KG1 (cell line): ENCODE measurements around the gene CD109.
A peak's percentile ranks its signal among the peaks of the same experiment; 100 is the strongest.
"Not testable (repeated sequence)": the region's sequence is repeated elsewhere in the genome, so short reads cannot be mapped to it uniquely, and the experiment has no call there.

Source experiments
- DNase-seq: peaks from one replicate; lab custom pipeline; 2025; lab: John Stamatoyannopoulos, UW

Gene CD109

GRCh38 chr6:73791336-73791735 lies 95.3 kb downstream of the CD109 start:
- no peak for DNase-seq

- DNase-seq = no peak
Measured at GRCh38 chr6:73792738-73793137, 96.7 kb downstream of the CD109 start.

GRCh38 chr6:73796881-73797280 lies 100.9 kb downstream of the CD109 start:
- no peak for DNase-seq

GRCh38 chr6:73797861-73798260 lies 101.9 kb downstream of the CD109 start:
- no peak for DNase-seq

- no peak for DNase-seq
Measured at GRCh38 chr6:73798592-73798991, 102.6 kb downstream of the CD109 start.

DNA sequence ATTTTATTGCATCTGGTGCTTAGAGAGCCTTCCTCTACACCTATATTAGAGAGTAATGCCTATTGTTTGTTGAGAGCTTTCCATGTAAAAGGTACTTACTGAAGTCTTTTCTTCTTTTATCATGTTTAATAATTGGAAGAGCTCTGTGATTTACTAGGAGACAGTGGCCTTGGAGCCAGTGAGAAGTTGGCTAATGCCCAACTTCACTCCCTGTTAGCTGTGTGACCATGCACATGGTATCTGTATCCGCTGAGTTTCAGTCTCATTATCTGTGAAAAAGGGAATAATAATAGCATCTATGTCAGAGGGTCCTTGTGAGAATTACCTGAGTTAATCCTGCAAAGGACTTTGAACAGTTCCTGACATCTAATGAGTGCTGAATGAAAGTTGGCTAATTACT lies 105.0 kb downstream of the CD109 start:
- no peak for DNase-seq

DNA sequence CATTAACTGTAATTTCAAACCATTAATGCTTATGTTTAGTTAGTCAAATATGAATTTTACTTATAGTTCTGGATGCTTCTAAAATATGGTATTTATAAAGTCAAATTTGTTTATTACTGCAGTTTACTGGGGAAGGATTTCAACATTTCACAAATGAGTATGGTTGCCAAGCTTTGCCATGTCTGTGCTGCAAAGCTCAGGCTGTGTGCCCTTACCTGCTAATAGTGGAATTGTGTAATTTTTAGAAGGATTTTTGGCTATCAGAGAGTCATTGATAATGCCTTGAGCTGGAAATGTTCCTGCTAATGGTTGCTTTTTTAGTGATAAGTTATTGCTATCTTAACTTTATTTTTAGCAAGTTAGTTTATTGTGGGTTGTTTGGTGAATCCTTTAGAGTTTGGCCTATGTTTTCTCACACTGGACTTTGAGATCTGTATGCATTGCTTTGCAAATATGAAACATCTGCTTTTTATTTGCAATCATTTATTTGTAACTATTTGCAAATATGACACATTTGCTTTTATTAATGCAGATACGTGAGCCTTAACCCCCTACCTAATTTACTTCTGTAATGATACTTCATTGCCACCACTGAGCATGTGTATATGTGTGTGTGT lies 105.8 kb downstream of the CD109 start:
- no peak for DNase-seq

GRCh38 chr6:73802366-73802765 lies 106.4 kb downstream of the CD109 start:
- no peak for DNase-seq

DNA sequence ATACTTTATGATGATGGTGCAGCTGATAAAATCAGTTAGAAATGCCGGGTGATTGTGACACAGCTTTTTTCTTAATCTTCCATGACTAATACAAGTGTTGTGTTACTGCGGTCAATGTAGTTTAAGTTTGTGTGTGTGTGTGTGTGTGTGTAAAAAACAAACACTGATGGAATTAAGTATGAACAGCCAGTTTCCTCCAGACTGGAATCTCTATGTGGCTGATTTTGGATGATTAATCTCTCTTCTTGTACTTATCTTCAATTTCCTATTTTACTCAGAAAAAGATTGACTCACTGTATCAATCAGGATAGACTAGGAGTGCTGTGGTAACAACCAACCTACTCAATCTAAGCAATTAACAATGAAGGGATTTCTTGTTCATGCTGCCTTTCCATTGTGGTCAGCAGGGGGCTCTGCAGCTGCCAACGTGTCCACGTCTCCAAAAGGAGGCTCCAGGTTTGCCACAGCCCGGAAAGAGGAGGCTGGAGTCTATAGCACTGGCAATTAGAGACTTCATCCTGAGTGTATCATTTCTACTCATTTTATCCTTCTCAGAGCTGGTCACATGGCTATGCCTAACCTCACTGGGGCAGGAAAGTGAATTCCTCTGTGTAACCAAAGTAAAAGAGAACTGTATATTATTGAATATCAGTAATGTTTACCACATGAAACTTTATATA lies 107.7 kb downstream of the CD109 start:
- no peak for DNase-seq

DNA sequence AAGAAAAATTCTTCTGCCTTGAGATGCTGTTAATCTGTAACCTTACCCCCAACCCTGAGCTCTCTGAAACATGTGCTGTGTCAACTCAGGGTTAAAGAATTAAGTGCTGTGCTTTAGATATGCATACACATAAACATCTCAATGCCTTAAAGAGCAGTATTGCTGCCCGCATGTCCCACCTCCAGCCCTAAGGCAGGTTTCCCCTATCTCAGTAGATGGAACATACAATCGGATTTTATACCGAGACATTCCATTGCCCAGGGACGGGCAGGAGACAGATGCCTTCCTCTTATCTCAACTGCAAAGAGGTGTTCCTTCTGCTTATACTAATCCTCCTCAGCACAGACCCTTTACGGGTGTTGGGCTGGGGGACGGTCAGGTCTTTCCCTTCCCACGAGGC lies 109.2 kb downstream of the CD109 start:
- DNase-seq = not testable (repeated sequence)

DNA sequence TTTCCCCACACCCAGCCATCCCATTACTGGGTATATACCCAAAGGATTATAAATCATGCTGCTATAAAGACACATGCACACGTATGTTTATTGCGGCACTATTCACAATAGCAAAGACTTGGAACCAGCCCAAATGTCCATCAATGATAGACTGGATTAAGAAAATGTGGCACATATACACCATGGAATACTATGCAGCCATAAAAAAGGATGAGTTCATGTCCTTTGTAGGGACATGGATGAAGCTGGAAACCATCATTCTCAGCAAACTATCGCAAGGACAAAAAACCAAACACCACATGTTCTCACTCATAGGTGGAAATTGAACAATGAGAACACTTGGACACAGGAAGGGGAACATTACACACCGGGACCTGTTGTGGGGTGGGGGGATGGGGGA lies 110.0 kb downstream of the CD109 start:
- DNase-seq = not testable (repeated sequence)

DNA sequence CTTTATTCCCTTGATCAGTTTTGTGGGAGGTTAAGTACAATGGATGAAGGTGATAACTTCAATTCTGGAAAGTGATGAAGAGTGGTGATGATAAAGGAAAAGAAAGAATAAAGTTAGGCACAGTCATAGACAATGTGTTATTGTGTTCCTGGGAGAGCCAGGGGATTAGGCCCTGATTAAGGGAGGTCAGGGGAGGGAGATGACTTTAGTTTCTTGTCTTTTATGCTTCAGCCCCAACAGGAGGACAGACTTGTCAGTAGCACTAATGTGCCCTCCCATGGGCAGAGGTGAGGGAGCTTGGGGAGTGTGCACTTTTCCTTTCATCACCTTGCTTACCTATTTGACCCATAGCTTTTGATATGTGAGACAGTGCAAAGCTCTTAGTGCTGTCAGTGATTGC lies 115.7 kb downstream of the CD109 start:
- DNase-seq = no peak

- DNase-seq = no peak
Measured at GRCh38 chr6:73817253-73817652, 121.2 kb downstream of the CD109 start.

GRCh38 chr6:73823046-73823735 lies 127.2 kb downstream of the CD109 start:
- DNase-seq = no peak

GRCh38 chr6:73823832-73824231 lies 127.8 kb downstream of the CD109 start:
- no peak for DNase-seq

DNA sequence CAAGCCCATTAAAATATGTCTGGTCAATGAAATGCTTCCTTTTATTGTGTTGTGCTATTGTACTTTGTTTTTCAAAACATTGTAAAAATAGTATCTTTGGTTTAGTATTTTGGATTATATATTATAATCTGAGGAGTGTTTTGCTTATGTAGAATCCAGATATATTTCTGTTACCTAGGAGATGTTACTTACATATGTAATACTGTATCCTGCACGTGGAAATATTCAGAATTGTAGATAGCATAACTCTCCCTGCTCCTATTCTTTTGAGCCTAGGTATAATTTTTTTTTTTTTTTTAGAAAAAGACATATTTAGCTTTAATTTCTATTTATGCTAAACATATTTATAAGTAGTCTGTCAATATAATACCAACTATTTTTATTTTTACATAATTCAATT lies 130.6 kb downstream of the CD109 start:
- DNase-seq = no peak

DNA sequence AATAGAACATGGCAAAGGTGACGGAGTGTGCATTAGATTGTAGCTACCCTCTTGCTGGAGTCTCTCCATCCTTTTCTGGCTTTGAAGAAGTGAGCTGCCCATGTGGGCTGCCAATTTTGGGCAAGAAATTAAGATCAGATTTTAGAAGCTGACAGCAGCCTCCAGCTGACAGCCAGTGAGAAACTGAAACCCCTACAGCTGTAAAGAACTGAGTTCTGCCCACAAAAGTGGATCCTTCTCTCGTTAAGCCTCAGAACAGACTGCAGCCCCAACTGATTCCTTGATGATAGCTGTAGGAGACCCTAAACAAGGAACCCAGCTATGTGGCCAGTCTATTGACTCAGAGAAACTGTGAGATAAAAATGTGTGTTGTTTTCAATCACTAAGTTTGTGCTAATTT lies 134.1 kb downstream of the CD109 start:
- DNase-seq = no peak

DNA sequence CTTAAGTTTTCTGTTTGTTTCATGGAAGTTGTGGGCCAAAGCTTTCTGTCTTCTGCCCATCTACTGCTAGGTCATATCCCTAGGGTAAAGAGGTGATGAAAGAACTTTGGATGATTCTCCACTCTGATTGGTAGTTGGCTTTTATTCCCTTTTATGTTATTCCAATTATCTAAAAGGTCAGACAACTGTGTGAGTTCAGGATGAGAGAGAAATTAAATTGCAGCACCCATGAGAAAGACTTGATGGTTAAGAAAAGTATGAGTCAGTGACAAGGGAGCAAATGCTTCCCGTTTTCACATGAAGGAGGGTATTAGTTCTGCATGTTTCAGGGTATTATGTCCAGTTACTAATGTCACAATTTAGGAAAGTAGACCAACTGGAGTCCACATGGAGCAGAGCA lies 136.3 kb downstream of the CD109 start:
- no peak for DNase-seq

GRCh38 chr6:73844696-73845095 lies 148.7 kb downstream of the CD109 start:
- DNase-seq = not testable (repeated sequence)

DNA sequence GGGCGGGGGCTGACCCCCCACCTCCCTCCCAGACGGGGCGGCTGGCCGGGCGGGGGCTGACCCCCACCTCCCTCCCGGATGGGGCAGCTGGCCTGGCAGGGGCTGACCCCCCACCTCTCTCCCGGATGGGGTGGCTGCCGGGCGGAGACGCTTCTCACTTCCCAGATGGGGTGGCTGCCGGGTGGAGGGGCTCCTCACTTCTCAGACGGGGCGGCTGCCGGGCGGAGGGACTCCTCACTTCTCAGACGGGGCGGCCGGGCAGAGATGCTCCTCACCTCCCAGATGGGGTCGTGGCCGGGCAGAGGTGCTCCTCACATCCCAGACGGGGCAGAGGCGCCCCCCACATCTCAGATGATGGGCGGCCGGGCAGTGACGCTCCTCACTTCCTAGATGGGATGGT lies 155.0 kb downstream of the CD109 start:
- DNase-seq = not testable (repeated sequence)

- peak; percentile 49 for DNase-seq
Measured at GRCh38 chr6:73854998-73855718, 159.2 kb downstream of the CD109 start.

- no peak for DNase-seq
Measured at GRCh38 chr6:73857341-73857890, 161.4 kb downstream of the CD109 start.
